ENCODE results near the gene SELPLG.
"Not testable (repeated sequence)": the region's sequence is repeated elsewhere in the genome, so short reads cannot be mapped to it uniquely, and the experiment has no call there.

Gene SELPLG

DNA sequence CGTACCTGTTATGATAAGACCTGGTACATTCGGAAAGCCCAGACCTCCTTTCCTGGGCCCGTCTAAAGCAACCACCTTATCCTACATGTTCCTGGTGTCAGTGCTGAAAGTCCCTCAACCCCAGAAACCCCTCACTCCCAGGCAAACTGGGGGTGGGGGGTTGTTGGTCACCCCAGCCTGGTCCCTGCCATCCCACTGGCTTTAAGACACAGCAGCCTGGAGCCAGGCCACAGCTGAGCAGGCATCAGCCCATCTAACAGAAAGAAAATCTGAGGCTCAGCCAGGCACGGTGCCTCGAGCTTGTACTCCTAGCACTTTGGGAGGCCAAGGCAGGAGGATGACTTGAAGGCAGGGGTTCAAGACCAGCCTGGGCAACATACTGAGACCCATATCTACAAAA, 4.5 kb downstream of the SELPLG start:
- Histone ChIP-seq H3K27me3 (ENCODE audit: insufficient read depth, low read length) (no peaks in the 10 kb centered on the region), H2AFZ (ENCODE audit: low read depth, low read length) (no peak overlapping the region), H3K4me1 (ENCODE audit: insufficient read depth, low read length) (peaks cover 25% of the 10 kb centered on the region), H3K9me3 (ENCODE audit: low read length) (no peaks in the 10 kb centered on the region), H3K4me3 (ENCODE audit: low read length) (no peak overlapping the region), H3K36me3 (ENCODE audit: insufficient read depth, low read length) (no peaks in the 10 kb centered on the region)

DNA sequence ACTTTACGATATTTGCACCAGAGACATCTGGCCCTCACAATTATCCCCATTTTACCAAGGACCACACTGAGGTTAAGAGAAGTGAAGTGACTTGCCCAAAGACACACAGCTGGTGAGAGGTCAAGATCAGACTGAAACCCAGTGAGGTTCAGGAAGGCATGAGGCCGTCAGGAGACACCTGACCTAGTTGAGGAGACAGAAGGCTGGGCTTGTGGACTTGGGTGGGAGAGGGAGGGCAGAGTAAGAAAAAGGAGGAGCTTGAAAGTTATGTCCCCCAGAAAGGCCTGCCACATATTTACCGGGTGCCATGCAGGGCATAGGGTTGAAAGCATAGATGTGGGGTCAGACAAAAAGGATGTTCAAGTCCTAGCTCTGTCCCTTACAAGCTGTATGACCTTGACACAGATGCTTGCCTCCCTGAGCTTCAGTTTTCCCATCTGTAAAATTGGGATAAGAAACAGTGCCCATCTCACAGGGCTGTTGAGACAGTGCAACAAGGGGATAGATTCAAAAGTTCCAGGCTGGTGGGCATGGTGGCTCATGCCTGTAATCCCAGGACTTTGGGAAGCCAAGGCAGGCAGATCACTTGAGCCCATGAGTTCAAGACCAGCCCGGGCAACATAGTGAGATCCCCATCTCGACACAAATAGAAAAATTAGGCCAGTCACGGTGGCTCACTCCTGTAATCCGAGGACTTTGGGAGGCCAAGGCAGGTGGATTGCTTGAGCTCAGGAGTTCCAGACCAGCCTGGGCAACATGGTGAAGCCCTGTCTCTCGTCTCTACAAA, 6.4 kb downstream of the SELPLG start:
- peaks cover 4% of the 10 kb centered on the region for H3K9me3 ChIP-seq (ENCODE audit: low read length)
- no peaks in the 10 kb centered on the region for H3K27me3 ChIP-seq (ENCODE audit: insufficient read depth, low read length)
- H3K4me1 ChIP-seq (ENCODE audit: insufficient read depth, low read length), result peaks cover 29% of the 10 kb centered on the region
- no peak overlapping the region for H3K4me3 ChIP-seq (ENCODE audit: low read length)
- no peak overlapping the region for H2AFZ ChIP-seq (ENCODE audit: low read depth, low read length)
- H3K36me3 ChIP-seq (ENCODE audit: insufficient read depth, low read length), result no peaks in the 10 kb centered on the region

DNA sequence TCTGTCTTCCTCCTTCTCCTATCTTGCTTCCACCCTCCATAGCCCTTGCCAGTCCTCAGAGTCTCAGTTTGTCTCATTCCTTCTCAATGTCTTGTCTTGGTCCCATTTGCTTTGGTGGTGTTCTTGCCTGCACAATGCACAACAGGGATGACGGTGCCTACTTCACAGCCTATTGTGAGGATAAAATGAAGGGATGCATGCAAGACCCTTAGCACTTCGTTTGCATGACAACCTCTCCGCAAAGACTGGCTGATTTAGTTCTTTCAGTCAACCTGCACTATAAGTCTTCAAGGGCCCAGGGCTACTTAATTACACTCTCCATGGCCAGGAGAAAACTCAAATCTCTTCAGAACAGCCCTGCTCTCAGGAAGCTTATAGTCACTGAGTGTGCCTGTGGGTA, 8.5 kb downstream of the SELPLG start:
- Histone ChIP-seq H3K9me3 (ENCODE audit: low read length) (peaks cover 4% of the 10 kb centered on the region), H3K4me1 (ENCODE audit: insufficient read depth, low read length) (peaks cover 30% of the 10 kb centered on the region), H3K27me3 (ENCODE audit: insufficient read depth, low read length) (no peaks in the 10 kb centered on the region), H2AFZ (ENCODE audit: low read depth, low read length) (no peak overlapping the region), H3K4me3 (ENCODE audit: low read length) (no peak overlapping the region), H3K36me3 (ENCODE audit: insufficient read depth, low read length) (no peaks in the 10 kb centered on the region)

DNA sequence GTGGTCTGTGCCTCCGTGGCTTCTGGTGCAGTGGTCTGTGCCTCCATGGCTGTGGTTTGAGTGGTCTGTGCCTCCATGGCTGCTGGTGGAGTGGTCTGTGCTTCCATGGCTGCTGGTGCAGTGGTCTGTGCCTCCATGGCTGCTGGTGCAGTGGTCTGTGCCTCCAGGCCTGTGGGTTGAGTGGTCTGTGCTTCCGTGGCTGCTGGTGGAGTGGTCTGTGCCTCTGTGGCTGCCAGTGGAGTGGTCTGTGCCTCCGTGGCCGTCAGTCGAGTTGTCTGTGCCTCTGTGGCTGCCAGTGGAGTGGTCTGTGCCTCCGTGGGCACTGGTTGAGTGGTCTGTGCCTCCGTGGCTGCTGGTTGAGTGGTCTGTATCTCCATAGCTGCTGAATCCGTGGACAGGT, 10.1 kb downstream of the SELPLG start:
- Histone ChIP-seq H3K4me1 (ENCODE audit: insufficient read depth, low read length) (peaks cover 16% of the 10 kb centered on the region), H2AFZ (ENCODE audit: low read depth, low read length) (no peak overlapping the region), H3K36me3 (ENCODE audit: insufficient read depth, low read length) (no peaks in the 10 kb centered on the region), H3K9me3 (ENCODE audit: low read length) (peaks cover 4% of the 10 kb centered on the region), H3K4me3 (ENCODE audit: low read length) (no peak overlapping the region), H3K27me3 (ENCODE audit: insufficient read depth, low read length) (no peaks in the 10 kb centered on the region)

DNA sequence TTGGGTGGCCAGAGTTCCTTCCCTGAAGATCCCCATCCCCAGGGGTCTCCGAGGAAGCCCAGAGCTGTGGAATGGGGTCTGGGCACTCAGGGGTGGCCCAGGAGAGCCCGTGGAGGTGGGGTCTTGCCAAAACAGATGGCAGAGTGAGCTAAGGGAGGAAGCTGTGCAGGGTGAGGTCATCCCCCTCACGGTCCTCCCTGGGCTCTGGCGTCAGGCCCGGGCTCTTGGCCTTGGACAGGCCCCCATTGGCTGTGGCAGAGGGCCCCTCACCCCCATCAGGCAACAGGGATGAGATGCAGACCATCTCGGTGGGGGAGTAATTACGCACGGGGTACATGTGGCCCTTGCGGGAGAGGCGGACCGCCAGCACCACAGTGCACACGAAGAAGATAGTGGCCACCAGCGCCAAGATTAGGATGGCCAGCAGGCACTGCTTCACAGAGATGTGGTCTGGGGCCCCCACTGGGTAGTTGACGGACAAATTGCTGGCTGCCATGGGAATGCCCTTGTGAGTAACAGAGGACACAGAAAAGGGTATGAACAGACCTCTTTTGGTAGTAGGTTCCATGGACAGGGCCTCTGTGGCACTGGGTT, 10.7 kb downstream of the SELPLG start:
- Histone ChIP-seq H3K27me3 (ENCODE audit: insufficient read depth, low read length) (no peaks in the 10 kb centered on the region), H3K4me1 (ENCODE audit: insufficient read depth, low read length) (peaks cover 16% of the 10 kb centered on the region), H3K4me3 (ENCODE audit: low read length) (no peak overlapping the region), H3K36me3 (ENCODE audit: insufficient read depth, low read length) (no peaks in the 10 kb centered on the region), H2AFZ (ENCODE audit: low read depth, low read length) (no peak overlapping the region), H3K9me3 (ENCODE audit: low read length) (peaks cover 4% of the 10 kb centered on the region)

DNA sequence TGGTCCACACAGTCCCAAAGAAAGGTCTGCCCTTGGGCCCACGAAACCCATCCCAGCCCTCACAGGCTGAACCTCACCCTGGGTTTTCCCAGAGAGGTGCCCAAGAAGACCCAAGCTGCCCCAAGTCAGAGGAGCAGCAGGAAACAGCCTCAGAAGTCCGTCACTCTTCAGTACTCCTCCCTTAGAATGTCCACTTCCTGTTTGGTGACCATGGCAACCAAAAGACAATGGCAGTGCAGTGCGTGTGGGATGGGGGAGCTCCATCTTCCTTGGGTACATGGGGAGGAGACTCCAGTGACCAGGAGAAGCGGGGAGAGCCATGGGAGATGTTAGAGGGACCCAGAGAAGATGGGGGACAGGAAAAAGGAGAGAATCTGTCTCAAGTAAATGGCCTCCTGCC, 11.3 kb downstream of the SELPLG start:
- Histone ChIP-seq H3K27me3 (ENCODE audit: insufficient read depth, low read length) (no peaks in the 10 kb centered on the region), H3K4me1 (ENCODE audit: insufficient read depth, low read length) (peaks cover 16% of the 10 kb centered on the region), H3K36me3 (ENCODE audit: insufficient read depth, low read length) (no peaks in the 10 kb centered on the region), H3K9me3 (ENCODE audit: low read length) (peaks cover 4% of the 10 kb centered on the region), H3K4me3 (ENCODE audit: low read length) (no peak overlapping the region), H2AFZ (ENCODE audit: low read depth, low read length) (no peak overlapping the region)

DNA sequence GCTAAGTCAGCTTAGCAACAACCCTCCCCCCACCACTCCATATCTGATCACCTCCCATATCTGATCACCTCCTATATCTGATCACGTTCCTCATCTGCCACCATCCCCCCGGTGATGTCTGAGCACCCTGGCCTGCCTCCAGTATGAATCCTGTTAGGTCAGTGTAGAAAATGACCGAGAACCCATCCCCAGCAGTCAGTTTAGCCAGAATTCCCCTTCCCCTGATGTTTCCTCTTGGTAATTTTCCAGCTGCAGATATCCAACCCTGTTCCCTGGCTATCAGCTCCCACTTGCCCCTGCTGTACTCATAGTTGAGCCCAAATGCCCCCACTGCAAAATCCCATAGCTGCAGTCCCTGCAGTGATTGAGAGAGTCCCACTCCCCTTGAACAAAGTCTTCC, 12.5 kb downstream of the SELPLG start:
- Histone ChIP-seq H3K4me1 (ENCODE audit: insufficient read depth, low read length) (peaks cover 16% of the 10 kb centered on the region), H3K27me3 (ENCODE audit: insufficient read depth, low read length) (no peaks in the 10 kb centered on the region), H3K36me3 (ENCODE audit: insufficient read depth, low read length) (no peaks in the 10 kb centered on the region), H3K9me3 (ENCODE audit: low read length) (peaks cover 4% of the 10 kb centered on the region), H3K4me3 (ENCODE audit: low read length) (no peak overlapping the region), H2AFZ (ENCODE audit: low read depth, low read length) (no peak overlapping the region)

DNA sequence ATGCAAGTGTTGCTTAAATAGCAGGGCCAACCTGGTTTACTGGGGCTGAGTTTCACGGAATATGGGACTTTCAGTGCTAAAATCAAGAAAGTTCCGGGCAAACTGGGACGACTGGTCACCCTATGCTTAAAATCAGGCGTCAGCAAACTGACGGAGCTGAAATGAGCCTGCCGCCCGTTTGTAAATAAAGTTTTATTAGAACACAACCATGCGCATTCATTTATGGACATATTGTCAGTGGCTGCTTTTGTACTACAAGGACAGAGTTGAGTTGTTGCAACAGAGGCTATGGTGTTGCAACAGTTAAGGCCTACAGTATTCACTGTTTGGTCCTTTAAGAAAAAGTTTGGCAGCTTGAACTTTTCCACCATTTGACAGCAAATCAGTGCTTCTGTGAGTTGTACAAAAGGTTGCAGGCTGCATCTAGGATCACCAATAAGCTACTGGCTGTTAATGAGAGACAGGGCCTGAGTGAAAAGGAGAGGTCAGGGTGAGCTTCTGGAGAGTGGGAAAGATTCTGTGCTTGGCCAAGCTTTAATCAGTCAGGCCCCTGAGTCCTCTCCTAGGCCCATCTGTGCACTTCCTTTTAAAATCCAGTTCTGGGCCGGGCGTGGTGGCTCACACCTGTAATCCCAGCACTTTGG, 13.3 kb downstream of the SELPLG start:
- Histone ChIP-seq H3K27me3 (ENCODE audit: insufficient read depth, low read length) (no peaks in the 10 kb centered on the region), H3K4me1 (ENCODE audit: insufficient read depth, low read length) (peaks cover 16% of the 10 kb centered on the region), H3K9me3 (ENCODE audit: low read length) (peaks cover 4% of the 10 kb centered on the region), H3K4me3 (ENCODE audit: low read length) (no peak overlapping the region), H3K36me3 (ENCODE audit: insufficient read depth, low read length) (no peaks in the 10 kb centered on the region), H2AFZ (ENCODE audit: low read depth, low read length) (no peak overlapping the region)

DNA sequence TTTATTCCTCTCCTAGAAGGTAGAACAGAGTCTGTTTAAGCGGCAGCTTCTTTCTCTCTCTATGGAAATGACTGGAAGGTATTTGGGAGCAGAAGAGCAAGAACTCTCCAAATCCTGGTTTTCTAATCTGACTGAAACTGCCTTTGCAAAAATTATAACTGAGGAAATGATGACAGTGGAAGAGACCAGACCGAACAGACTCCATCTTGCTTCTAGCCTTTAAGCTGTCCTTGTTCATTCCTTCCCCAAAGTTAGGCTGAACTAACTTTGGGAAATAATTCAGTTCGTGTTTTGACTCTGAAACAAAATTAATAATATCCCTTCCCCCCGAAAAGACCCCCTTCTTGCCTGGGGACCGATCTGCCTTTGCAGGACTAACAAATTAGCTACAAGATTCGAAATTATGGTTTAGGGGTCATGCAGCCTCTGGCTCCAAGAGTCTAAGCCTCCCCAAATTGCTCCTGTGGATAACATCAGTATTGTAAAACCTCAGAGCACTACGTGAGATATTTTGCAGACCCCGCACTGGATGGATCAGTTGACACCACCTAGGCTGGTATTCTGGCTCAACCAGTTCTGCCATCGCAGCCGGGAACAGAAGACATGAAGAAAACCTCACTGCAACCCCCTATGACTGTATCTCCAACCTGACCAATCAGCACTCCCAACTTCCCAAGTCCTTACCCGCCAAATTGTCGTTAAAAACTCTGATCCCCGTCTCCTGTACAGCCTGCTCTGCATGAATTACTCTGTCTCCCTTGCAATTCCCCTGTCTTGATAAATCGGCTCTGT, 14.1 kb downstream of the SELPLG start:
- no peak overlapping the region for H3K4me3 ChIP-seq (ENCODE audit: low read length)
- H3K9me3 ChIP-seq (ENCODE audit: low read length), result peaks cover 4% of the 10 kb centered on the region
- H3K36me3 ChIP-seq (ENCODE audit: insufficient read depth, low read length), result no peaks in the 10 kb centered on the region
- peaks cover 16% of the 10 kb centered on the region for H3K4me1 ChIP-seq (ENCODE audit: insufficient read depth, low read length)
- H2AFZ ChIP-seq (ENCODE audit: low read depth, low read length), result no peak overlapping the region
- no peaks in the 10 kb centered on the region for H3K27me3 ChIP-seq (ENCODE audit: insufficient read depth, low read length)

DNA sequence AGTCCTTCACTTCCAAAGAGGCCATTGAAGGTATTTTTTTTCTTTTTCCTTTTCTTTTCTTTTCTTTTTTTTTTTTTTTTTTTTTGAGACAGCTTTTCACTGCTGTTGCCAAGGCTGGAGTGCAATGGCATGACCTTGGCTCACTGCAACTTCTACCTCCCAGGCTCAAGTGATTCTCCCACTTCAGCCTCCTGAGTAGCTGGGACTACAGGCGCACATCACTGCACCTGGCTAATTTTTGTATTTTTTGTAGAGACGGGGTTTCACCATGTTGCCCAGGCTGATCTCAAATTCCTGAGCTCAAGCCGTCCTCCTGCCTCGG, 14.8 kb downstream of the SELPLG start:
- not testable (repeated sequence) for H3K36me3 ChIP-seq (ENCODE audit: insufficient read depth, low read length); H3K27me3 ChIP-seq (ENCODE audit: insufficient read depth, low read length); H3K4me3 ChIP-seq (ENCODE audit: low read length); H2AFZ ChIP-seq (ENCODE audit: low read depth, low read length); H3K9me3 ChIP-seq (ENCODE audit: low read length)
- peaks cover 16% of the 10 kb centered on the region for H3K4me1 ChIP-seq (ENCODE audit: insufficient read depth, low read length)

DNA sequence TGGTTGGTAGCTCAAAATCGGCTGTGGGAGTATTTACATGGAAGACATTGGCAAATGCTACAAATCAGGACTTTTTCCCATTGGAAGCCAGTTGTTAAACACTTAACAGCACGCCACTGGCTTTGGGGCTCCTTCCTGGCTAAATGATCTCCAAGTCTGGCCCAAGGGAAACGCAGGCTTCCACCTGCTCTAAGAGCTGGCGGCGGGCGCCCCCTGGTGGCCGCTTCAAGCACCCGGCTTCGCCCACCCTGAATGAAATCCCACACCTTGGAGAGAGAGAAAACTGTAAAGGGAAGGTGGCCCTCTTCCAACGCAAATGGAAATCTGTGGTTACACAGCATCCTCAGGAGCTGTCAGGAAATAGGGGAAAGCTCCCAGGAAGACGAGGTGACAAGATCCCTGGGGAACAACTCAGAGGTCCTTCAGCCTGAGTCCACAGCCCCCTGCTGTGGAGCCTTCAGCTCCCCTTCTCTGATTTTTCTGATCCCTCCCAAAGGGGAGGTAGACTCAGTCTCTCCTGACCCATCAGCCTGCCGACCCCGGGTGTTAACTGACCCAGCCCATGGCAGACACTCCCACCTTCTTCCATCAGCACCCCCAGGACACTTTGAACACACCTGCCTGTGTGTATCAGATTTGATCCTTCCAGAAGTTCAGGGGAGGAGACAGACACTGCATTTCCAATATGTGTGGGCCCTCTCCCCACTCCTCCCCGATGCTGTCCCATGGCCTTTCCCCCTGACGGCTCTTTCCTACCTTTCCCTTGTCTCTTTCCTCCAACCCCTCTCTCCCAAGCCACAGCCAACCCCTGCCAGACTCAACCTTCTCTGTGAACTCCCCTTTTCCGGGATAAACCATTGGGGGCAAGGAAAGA, 15.4 kb downstream of the SELPLG start:
- H2AFZ ChIP-seq (ENCODE audit: low read depth, low read length), result no peak overlapping the region
- H3K4me1 ChIP-seq (ENCODE audit: insufficient read depth, low read length), result peaks cover 16% of the 10 kb centered on the region
- H3K9me3 ChIP-seq (ENCODE audit: low read length), result peaks cover 1% of the 10 kb centered on the region
- no peaks in the 10 kb centered on the region for H3K27me3 ChIP-seq (ENCODE audit: insufficient read depth, low read length)
- H3K4me3 ChIP-seq (ENCODE audit: low read length), result no peak overlapping the region
- no peaks in the 10 kb centered on the region for H3K36me3 ChIP-seq (ENCODE audit: insufficient read depth, low read length)

DNA sequence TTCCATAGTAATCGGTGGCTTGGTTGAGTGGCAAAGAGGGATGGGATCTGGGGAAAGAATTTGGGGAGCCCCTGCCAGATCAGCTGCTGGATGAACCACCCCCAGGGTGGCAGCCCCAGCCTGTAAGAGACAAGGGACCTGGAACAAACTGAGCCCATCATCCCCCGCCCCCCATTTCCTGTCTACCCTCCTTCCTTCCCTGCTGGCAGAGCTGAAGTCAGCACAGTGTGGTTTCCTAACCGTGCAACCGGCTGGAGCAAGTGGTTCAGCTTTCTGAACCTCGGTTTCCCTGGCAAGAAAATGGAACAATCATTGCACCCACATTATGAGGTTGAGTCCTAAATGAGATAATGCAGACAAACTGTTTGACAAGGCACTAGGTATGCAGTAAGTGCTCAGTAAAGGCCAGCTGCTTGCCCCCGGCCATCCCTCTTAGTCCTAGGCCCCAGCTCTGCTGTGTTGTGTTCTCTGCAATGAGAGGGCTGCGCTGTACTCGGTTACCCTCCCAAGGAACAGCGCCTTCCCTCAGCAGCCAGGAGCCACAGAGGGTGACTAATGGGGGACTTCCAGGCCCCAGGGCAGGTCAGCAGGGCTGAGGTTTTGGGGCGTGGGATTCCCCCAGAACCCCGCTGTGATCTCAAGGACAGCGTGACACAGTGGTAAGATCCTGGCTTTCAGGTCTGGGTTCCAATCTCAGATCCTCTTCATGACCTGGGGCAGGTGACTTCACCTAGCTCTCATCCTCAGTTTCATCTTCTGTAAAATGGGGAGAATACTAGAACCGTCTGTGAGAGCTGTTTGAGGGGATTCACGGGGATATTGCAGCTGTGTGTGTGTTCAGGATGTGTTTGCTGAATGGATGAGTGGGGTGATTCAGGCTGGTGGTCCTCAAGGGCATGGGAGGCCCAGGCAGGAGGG, 16.5 kb downstream of the SELPLG start:
- Histone ChIP-seq H3K36me3 (ENCODE audit: insufficient read depth, low read length) (no peaks in the 10 kb centered on the region), H3K27me3 (ENCODE audit: insufficient read depth, low read length) (no peaks in the 10 kb centered on the region), H3K4me1 (ENCODE audit: insufficient read depth, low read length) (peaks cover 9% of the 10 kb centered on the region), H2AFZ (ENCODE audit: low read depth, low read length) (no peak overlapping the region), H3K9me3 (ENCODE audit: low read length) (no peaks in the 10 kb centered on the region), H3K4me3 (ENCODE audit: low read length) (no peak overlapping the region)

Data from neuron (in vitro differentiated cells).